ENCODE data around the gene VPS41.

Gene VPS41

GRCh38 chr7:38798552-38799267 lies 110.3 kb downstream of the VPS41 start:
- DNase-seq: no peak

- DNase-seq: peak; percentile 45
Observed at GRCh38 chr7:38796626-38797501, 112.1 kb downstream of the VPS41 start.

- no peak for DNase-seq
Observed at GRCh38 chr7:38795593-38795992, 113.4 kb downstream of the VPS41 start.

GRCh38 chr7:38781991-38782390 lies 127.0 kb downstream of the VPS41 start:
- DNase-seq: no peak

GRCh38 chr7:38777609-38778008 lies 131.4 kb downstream of the VPS41 start:
- no peak for DNase-seq

- DNase-seq: no peak
Observed at GRCh38 chr7:38775506-38776175, 133.3 kb downstream of the VPS41 start.

- DNase-seq: no peak
Observed at GRCh38 chr7:38773430-38773829, 135.6 kb downstream of the VPS41 start.

GRCh38 chr7:38760226-38760625 lies 148.8 kb downstream of the VPS41 start:
- DNase-seq: no peak

GRCh38 chr7:38759028-38759427 lies 150.0 kb downstream of the VPS41 start:
- no peak for DNase-seq

- no peak for DNase-seq
Observed at GRCh38 chr7:38757931-38758330, 151.1 kb downstream of the VPS41 start.

GRCh38 chr7:38756521-38756920 lies 152.5 kb downstream of the VPS41 start:
- no peak for DNase-seq

- DNase-seq: no peak
Observed at GRCh38 chr7:38753347-38753746, 155.6 kb downstream of the VPS41 start.

GRCh38 chr7:38751416-38751815 lies 157.6 kb downstream of the VPS41 start:
- no peak for DNase-seq

- DNase-seq: no peak
Observed at GRCh38 chr7:38748056-38748610, 160.9 kb downstream of the VPS41 start.

GRCh38 chr7:38746438-38746837 lies 162.6 kb downstream of the VPS41 start:
- DNase-seq: no peak

GRCh38 chr7:38744746-38745145 lies 164.2 kb downstream of the VPS41 start:
- DNase-seq: peak; percentile 41

- no peak for DNase-seq
Observed at GRCh38 chr7:38743899-38744298, 165.1 kb downstream of the VPS41 start.

- no peak for DNase-seq
Observed at GRCh38 chr7:38740041-38740440, 168.9 kb downstream of the VPS41 start.

- DNase-seq: no peak
Observed at GRCh38 chr7:38736138-38736537, 172.9 kb downstream of the VPS41 start.

- DNase-seq: no peak
Observed at GRCh38 chr7:38731215-38731614, 177.8 kb downstream of the VPS41 start.

GRCh38 chr7:38728145-38728544 lies 180.8 kb downstream of the VPS41 start:
- no peak for DNase-seq

GRCh38 chr7:38727184-38727940 lies 181.6 kb downstream of the VPS41 start:
- DNase-seq: no peak

- no peak for DNase-seq
Observed at GRCh38 chr7:38723327-38723726, 185.7 kb downstream of the VPS41 start.

All from activated CD4-positive, alpha-beta T cell treated with anti-CD3 and anti-CD28 coated beads, Interleukin-10, Interleukin-2, amounts not matched to agents 100 ng/mL and 50 ng/mL, durations not matched to agents 16 hours and 8 hours (primary cell).